Endothelial cell (in vitro differentiated cells): ENCODE results near the gene MBNL2. TPM values are rescaled to one million over a fixed set of nuclear protein-coding genes. Genes with fewer than 3 reads are reported as not detected.

Experiments used
- DNase-seq: peaks from one replicate; pipeline ENCODE4 v3.0.0; 2021; ENCODE audit warnings: low spot score
- H3K27ac Mint-ChIP-seq: one replicate; pipeline ENCODE4 v1.8.0; 2021; ENCODE audit warnings: mixed read lengths, inconsistent platforms; ENCODE audit not compliant: unreplicated experiment
- H3K27me3 Mint-ChIP-seq: one replicate; pipeline ENCODE4 v1.8.0; 2021; ENCODE audit warnings: mild to moderate bottlenecking, moderate library complexity, mixed read lengths, inconsistent platforms; ENCODE audit not compliant: unreplicated experiment
- H3K36me3 Mint-ChIP-seq: one replicate; pipeline ENCODE4 v1.8.0; 2021; ENCODE audit warnings: mild to moderate bottlenecking, low read depth, mixed read lengths, inconsistent platforms; ENCODE audit not compliant: unreplicated experiment
- H3K4me1 Mint-ChIP-seq: one replicate; pipeline ENCODE4 v1.8.0; 2021; ENCODE audit warnings: mild to moderate bottlenecking, mixed read lengths, inconsistent platforms; ENCODE audit not compliant: unreplicated experiment
- H3K4me3 Mint-ChIP-seq: one replicate; pipeline ENCODE4 v1.8.0; 2021; ENCODE audit warnings: mild to moderate bottlenecking, mixed read lengths, inconsistent platforms; ENCODE audit not compliant: unreplicated experiment
- H3K9me3 Mint-ChIP-seq: one replicate; pipeline ENCODE4 v1.8.0; 2021; ENCODE audit warnings: mixed read lengths, inconsistent platforms; ENCODE audit not compliant: unreplicated experiment
- CTCF ChIP-seq: fragments of 200-600 bp; sonication (generic); IDR thresholded peaks from one replicate; pipeline ENCODE4 v1.5.0; 2021; ENCODE audit warnings: antibody characterized with exemption; ENCODE audit not compliant: unreplicated experiment
- total RNA-seq: library from RNA; stranded (reverse); fragmentation: NEBNext Ultra II Directional; extraction: Animal tissue kit (Norgen Biotek cat#: 25700); gene quantifications from one replicate; pipeline ENCODE4 v1.2.1, GENCODE V29; 2021; ENCODE audit not compliant: unreplicated experiment

MBNL2 gene
- total RNA-seq, 1 donor from 2014 or later = 137 TPM

GRCh38 chr13:97356592-97356991, 134.5 kb downstream of the MBNL2 start:
- no peak overlapping the region for H3K4me3 Mint-ChIP-seq
- no peaks in the 10 kb centered on the region for H3K9me3 Mint-ChIP-seq
- TF ChIP-seq CTCF = no peak
- DNase-seq = no peak
- H3K36me3 Mint-ChIP-seq = peaks cover 48% of the 10 kb centered on the region
- H3K27me3 Mint-ChIP-seq = peaks cover 13% of the 10 kb centered on the region
- no peak overlapping the region for H3K27ac Mint-ChIP-seq
- peaks cover 20% of the 10 kb centered on the region for H3K4me1 Mint-ChIP-seq

- Mint-ChIP-seq H3K36me3 (peaks cover 57% of the 10 kb centered on the region), H3K4me3 (no peak overlapping the region), H3K4me1 (peaks cover 18% of the 10 kb centered on the region), H3K27ac (no peak overlapping the region), H3K27me3 (peaks cover 11% of the 10 kb centered on the region), H3K9me3 (no peaks in the 10 kb centered on the region)
- peak; percentile 85 for TF ChIP-seq CTCF
- DNase-seq = peak; percentile 60
Measured at GRCh38 chr13:97359181-97360057, 137.3 kb downstream of the MBNL2 start.

GRCh38 chr13:97360610-97361009, 138.5 kb downstream of the MBNL2 start:
- H3K27me3 Mint-ChIP-seq = peaks cover 9% of the 10 kb centered on the region
- TF ChIP-seq CTCF = no peak
- peaks cover 15% of the 10 kb centered on the region for H3K4me1 Mint-ChIP-seq
- peaks cover 61% of the 10 kb centered on the region for H3K36me3 Mint-ChIP-seq
- no peak for DNase-seq
- H3K9me3 Mint-ChIP-seq = no peaks in the 10 kb centered on the region
- H3K27ac Mint-ChIP-seq = no peak overlapping the region
- no peak overlapping the region for H3K4me3 Mint-ChIP-seq

- Mint-ChIP-seq H3K9me3 (no peaks in the 10 kb centered on the region), H3K36me3 (peaks cover 64% of the 10 kb centered on the region), H3K27ac (no peak overlapping the region), H3K27me3 (peaks cover 17% of the 10 kb centered on the region), H3K4me3 (no peak overlapping the region), H3K4me1 (peaks cover 15% of the 10 kb centered on the region)
- no peak for TF ChIP-seq CTCF
- DNase-seq = no peak
Measured at GRCh38 chr13:97364031-97364430, 141.9 kb downstream of the MBNL2 start.

GRCh38 chr13:97364827-97365226, 142.7 kb downstream of the MBNL2 start:
- Mint-ChIP-seq H3K27me3 (peaks cover 17% of the 10 kb centered on the region), H3K4me3 (no peak overlapping the region), H3K4me1 (peaks cover 15% of the 10 kb centered on the region), H3K9me3 (no peaks in the 10 kb centered on the region), H3K36me3 (peaks cover 64% of the 10 kb centered on the region), H3K27ac (no peak overlapping the region)
- no peak for TF ChIP-seq CTCF
- DNase-seq = no peak
